GM08714 (cell line): ENCODE results near the gene PRMT1.
"Not testable (repeated sequence)": the region's sequence is repeated elsewhere in the genome, so short reads cannot be mapped to it uniquely, and the experiment has no call there.

ENCODE experiments used
- H3K4me3 ChIP-seq: fragments of 200-500 bp; sonication (Bioruptor generic); 2 replicates; pipeline ENCODE4 v1.5.1; 2014; ENCODE audit warnings: mild to moderate bottlenecking, low read length, inconsistent platforms
- ZNF274 ChIP-seq: IDR thresholded peaks from 2 replicates; pipeline ENCODE4 v1.6.1; 2012; ENCODE audit warnings: mild to moderate bottlenecking, low read depth, low read length

The PRMT1 gene

DNA sequence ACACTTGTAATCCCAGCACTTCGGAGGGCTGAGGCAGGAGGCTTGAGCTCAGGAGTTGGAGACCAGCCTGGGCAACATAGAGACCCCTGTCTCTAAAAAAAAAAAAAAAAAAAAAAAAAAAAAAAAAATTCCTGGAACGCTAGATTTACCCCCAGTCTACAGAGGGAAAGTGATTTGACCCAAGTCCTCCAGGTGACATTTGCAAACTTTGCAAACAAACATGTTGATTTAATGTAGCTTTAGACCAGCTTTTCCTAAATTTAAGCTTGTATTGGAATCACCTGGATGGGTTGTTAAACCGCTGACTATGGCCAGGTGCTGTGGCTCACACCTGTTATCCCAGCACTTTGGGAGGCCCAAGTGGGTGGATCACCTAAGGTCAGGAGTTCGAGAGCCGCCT, 22.3 kb downstream of the PRMT1 start:
- H3K4me3 ChIP-seq: no peak overlapping the region

DNA sequence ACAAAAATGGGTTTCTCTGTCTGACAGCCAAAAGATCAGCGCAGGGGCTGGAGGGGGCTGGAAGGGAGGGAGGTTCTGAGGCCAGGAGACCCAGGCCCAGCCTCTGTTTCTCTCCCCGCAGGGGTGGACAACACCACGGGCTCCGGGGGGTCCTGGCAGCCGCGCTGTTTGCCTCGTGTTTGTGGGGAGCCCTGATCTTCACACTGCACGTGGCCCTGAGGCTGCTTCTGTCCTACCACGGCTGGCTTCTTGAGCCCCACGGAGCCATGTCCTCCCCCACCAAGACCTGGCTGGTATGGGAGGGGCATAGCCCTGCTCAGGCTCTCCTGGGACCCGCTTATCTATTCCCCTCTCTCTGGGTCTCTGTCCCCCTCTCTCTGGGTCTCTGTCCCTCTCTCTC, 23.5 kb downstream of the PRMT1 start:
- TF ChIP-seq ZNF274: no peak
- H3K4me3 ChIP-seq: no peak overlapping the region

More for the DNA sequence above, 22.3 kb downstream of the PRMT1 start:
- no peak for TF ChIP-seq ZNF274

DNA sequence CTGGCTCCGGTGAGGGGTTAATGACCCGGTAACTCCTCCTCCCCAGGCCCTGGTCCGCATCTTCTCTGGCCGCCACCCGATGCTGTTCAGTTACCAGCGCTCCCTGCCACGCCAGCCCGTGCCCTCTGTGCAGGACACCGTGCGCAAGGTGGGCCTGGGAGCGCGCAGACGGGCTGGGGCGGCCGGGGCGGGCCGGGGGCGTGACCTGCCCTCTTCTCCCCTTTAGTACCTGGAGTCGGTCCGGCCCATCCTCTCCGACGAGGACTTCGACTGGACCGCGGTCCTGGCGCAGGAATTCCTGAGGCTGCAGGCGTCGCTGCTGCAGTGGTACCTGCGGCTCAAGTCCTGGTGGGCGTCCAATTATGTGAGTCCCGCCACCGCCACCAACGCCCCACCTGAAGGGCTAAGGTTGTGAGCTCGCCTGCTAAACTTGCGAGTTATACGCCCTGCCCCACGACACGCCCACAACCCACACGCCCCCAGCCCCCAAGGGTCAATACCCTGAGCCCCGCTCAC, 24.3 kb downstream of the PRMT1 start:
- H3K4me3 ChIP-seq: no peak overlapping the region
- TF ChIP-seq ZNF274: no peak

DNA sequence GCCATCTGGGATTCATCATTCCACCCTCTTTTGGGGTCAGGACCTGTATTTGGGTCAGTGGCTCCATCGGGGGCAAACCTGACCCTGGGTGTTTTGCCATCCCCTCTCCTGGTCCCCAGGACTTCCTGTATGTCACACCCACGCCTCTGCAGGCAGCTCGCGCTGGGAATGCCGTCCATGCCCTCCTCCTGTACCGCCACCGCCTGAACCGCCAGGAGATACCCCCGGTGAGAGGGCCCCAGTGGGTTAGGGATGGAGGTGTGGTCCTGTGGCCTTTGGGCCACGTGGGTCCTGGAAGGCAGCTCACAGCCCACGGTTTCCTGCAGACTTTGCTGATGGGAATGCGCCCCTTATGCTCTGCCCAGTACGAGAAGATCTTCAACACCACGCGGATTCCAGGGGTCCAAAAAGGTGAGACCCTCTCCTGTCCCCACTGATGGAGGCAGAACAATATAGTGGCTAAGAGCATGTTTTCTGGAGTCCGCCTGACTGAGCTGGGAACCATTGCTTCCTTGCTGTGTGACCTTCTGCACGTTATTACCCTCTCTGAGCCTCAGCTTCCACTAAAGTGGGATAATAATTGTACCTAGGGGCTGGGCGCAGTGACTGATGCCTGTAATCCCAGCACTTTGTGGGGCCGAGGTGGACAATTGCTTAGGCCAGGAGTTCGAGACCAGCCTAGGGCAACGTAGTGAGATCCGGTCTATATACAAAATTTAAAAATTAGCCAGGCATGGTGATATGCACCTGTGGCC, 28.0 kb downstream of the PRMT1 start:
- H3K4me3 ChIP-seq: no peak overlapping the region
- no peak for TF ChIP-seq ZNF274

DNA sequence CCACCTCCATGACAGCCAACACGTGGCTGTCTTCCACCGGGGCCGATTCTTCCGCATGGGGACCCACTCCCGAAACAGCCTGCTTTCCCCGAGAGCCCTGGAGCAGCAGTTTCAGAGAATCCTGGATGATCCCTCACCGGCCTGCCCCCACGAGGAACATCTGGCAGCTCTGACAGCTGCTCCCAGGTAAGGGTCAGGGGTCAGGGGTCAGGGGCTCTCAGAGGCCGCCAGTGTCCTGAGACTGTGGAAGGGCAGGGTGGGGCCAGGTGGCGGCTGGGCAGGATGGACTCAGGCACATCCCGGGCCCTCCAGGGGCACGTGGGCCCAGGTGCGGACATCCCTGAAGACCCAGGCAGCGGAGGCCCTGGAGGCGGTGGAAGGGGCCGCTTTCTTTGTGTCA, 28.8 kb downstream of the PRMT1 start:
- no peak for TF ChIP-seq ZNF274
- H3K4me3 ChIP-seq: no peak overlapping the region

DNA sequence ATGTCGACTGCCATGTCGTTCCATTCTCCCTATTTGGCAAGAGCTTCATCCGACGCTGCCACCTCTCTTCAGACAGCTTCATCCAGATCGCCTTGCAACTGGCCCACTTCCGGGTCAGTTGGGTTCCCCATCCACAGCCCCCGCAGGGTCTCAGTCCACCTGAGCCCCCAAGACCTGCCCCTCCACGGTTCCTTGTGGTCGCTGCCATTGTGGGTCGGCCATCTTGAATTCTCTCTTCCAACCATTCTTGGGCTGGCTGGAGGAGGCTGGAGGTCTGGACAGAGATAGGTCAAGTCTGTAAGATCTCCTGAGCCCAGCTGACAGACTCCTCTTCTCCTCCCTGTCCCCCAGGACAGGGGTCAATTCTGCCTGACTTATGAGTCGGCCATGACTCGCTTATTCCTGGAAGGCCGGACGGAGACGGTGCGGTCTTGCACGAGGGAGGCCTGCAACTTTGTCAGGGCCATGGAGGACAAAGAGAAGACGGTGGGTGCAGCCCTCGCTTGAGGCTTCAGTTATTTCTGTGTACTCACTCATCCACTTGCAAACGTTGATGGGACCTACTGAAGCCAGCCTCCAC, 33.4 kb downstream of the PRMT1 start:
- no peak for TF ChIP-seq ZNF274
- no peak overlapping the region for H3K4me3 ChIP-seq

DNA sequence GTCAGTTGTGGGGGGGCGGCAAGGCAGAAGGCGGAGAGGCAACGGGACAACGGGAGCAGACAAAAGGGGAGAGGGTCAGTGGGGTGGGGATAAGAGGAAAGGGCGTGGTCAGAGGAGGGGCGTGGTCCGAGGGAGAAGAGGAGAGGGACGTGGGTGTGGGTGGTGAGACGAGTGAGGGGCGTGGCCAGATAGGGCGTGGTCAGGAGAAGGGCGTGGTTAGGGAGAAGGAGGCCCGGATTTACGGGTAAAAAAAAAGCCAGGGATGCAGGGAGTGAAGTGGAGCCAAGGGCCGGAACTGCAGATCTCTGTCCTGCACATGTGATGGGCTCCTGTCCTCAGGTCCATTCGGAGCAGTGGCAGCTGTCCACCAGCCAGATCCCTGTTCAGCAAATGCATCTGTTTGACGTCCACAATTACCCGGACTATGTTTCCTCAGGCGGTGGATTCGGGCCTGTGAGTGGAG, 35.4 kb downstream of the PRMT1 start:
- H3K4me3 ChIP-seq: no peak overlapping the region
- no peak for TF ChIP-seq ZNF274

DNA sequence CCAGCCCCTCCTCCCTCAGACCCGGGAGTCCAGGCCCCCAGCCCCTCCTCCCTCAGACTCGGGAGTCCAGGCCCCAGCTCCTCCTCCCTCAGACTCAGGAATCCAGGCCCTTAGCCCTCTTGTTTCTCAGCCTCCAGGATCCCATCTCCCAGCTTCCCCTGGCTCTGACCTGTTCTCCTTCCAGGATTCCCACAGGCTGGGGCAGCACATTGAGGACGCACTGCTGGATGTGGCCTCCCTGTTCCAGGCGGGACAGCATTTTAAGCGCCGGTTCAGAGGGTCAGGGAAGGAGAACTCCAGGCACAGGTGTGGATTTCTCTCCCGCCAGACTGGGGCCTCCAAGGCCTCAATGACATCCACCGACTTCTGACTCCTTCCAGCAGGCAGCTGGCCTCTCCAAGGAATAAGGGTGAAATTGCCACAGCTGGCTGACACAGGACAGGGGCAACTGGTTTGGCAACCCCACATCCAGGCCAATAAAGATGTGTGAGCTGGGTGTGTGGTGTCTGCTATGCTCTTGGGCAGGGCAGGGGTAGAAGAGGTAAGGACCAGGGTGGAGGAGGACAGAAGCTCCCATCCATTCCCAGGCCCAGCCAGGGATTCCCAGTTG, 36.3 kb downstream of the PRMT1 start:
- H3K4me3 ChIP-seq: no peak overlapping the region
- TF ChIP-seq ZNF274: no peak

DNA sequence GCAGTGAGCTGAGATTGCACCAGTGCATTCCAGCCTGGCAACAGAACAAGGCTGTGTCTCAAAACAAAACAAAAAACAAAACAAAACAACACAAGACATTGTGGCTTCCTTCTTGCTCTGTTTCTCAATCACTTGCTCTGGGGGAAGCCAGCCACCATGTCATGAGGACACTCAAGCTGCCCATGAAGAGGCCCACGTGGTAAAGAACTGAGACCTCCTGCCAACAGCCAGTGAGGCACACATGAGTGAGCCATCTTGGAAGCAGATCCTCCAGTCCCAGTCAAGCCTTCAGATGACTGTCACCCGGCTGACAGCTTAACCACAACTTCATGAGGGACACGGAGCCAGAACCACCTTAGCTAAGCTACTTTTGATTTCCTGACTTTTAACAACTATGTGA, 39.1 kb downstream of the PRMT1 start:
- H3K4me3 ChIP-seq: no peak overlapping the region
- TF ChIP-seq ZNF274: no peak

DNA sequence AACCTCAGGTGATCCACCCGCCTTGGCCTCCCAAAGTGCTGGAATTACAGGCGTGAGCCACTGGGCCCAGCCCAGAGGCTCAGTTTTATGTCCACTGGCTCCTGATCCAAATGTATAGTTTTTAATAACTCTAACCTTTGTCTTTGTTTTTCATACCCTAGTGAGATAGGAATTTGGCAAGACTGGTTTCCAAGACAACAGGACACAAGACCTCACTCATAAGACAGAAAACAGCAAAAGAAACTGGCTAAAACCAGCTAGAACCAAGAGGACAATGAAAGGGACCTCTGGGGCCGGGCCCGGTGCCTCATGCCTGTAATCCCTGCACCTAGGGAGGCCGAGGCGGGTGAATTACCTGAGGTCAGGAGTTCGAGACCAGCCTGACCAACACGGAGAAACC, 41.4 kb downstream of the PRMT1 start:
- H3K4me3 ChIP-seq: no peak overlapping the region
- no peak for TF ChIP-seq ZNF274

DNA sequence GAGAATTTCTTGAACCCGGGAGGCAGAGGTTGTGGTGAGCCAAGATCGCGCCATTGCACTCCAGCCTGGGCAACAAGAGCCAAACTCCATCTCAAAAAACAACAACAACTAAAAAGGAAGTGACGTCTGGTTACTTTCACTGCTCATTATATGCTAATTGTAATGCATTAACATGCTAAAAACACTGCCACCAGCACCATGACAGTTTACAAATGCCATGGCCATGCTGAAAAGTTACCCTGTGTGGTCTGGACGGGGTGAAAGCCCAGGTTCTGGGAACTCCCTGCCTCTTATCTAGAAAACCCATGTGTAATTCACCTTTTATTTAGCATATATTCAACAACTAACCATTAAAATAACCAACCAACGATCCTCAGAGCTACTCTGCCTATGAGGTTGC, 41.9 kb downstream of the PRMT1 start:
- no peak for TF ChIP-seq ZNF274
- H3K4me3 ChIP-seq: no peak overlapping the region

DNA sequence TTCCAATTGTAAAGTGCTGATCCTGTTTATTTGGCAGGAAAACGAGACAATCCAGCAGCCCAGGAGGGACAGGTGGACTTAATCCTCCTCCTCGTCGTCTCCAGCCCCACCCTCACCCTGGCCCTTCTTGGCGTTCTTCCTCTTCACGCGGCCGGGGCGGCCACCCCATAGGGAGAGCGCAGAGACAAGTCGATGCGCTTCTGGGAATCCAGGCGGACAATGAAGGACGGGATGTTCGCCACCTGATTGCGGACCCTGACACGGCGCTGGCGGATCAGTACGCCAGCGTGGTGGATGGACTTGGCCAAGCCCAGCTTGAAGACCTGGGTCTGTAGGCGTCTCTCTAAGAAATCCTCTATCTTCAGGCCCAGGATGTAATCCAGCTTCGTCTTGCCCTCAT, 42.3 kb downstream of the PRMT1 start:
- H3K4me3 ChIP-seq: not testable (repeated sequence)

DNA sequence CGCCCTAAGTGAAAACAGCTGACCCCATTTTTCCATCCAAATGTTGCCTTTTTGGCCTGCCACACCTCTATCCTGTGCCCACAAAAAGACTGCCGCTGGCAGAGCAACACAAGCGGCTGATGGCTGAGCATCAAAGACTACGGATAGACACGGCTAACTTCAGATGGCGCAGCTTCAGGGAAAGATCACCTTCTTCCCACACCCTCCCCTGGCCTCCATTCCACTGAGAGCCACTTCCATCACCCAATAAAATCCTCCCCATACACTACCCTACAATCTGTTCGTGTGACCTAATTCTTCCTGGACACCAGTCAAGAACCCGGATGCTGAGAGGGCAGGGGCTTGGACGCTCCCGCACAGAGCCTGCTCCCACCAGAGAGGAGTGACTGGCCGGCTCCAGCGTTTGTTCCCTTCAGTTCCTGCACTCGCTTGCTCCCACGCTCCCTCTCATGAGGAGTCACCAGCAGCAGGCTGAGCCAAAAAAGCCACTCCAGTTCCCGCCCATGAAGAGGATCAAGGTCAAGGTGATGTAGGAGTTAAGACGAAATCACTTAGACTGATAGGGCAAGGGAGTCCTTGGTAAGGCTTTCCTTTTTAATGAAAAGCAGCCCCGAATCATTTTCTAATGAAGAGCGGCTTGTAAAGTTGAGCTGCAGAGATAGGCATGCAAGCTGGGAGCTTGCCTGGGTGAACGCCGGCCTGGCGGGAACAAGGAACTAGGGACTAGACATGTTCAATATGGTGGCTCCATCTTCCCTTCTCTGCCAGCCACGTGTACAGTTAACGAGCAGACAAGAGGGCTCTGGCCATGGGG, 50.4 kb downstream of the PRMT1 start:
- H3K4me3 ChIP-seq: no peak overlapping the region
- no peak for TF ChIP-seq ZNF274

DNA sequence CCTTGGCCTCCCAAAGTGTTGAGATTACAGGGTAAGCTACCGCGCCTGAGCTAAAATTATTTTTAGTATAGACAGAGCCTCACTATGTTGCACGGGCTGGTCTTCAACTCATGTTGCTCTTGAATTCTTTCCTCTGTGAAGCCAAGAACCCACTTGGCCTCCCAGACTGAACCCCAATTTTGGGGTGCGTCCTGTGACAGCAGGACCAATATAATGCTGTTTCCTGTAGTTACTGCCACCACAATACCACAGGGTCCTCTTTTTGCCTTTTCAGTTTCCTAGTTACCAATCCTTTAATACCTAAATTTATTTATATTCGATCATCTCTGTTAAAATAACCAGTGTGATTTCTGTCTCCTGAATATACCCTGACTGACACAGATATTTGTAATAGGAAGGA, 53.1 kb downstream of the PRMT1 start:
- TF ChIP-seq ZNF274: no peak
- no peak overlapping the region for H3K4me3 ChIP-seq
